T-helper 2 cell (primary cell): Measurements from ENCODE around the gene ELAVL1.

Source experiments
- DNase-seq, 5 experiments: peaks; one replicate each; pipeline versions ENCODE4 v3.0.0 to v3.0.0-alpha.2; 2012 to 2022

The ELAVL1 gene

GRCh38 chr19:8020681-8021080, 15.2 kb upstream of the ELAVL1 start:
- DNase-seq: no peak

- peak in 1 of 5 experiments; percentile 83 for DNase-seq
Measured at GRCh38 chr19:8017808-8018207, 12.4 kb upstream of the ELAVL1 start.

- peak in 3 of 5 experiments; percentile 13 to 50 (median 20) for DNase-seq
Measured at GRCh38 chr19:8004723-8005513, 523 bp downstream of the ELAVL1 start.

GRCh38 chr19:8004001-8004400, 1.4 kb downstream of the ELAVL1 start:
- no peak for DNase-seq

- DNase-seq: peak; percentile 48 to 64 (median 56)
Measured at GRCh38 chr19:8001995-8002849, 3.2 kb downstream of the ELAVL1 start.

GRCh38 chr19:8001651-8001994, 3.8 kb downstream of the ELAVL1 start:
- no peak for DNase-seq

- DNase-seq: no peak
Measured at GRCh38 chr19:8000298-8001038, 5.0 kb downstream of the ELAVL1 start.

- no peak for DNase-seq
Measured at GRCh38 chr19:7999376-7999775, 6.1 kb downstream of the ELAVL1 start.

GRCh38 chr19:7997809-7998480, 7.5 kb downstream of the ELAVL1 start:
- no peak for DNase-seq

GRCh38 chr19:7996883-7997282, 8.6 kb downstream of the ELAVL1 start:
- no peak for DNase-seq

- no peak for DNase-seq
Measured at GRCh38 chr19:7995810-7996158, 9.7 kb downstream of the ELAVL1 start.

- peak in 1 of 5 experiments; percentile 24 for DNase-seq
Measured at GRCh38 chr19:7994928-7995809, 10.3 kb downstream of the ELAVL1 start.

- DNase-seq: no peak
Measured at GRCh38 chr19:7994114-7994513, 11.3 kb downstream of the ELAVL1 start.

- DNase-seq: no peak
Measured at GRCh38 chr19:7993560-7993959, 11.9 kb downstream of the ELAVL1 start.

GRCh38 chr19:7992575-7992974, 12.9 kb downstream of the ELAVL1 start:
- no peak for DNase-seq

- no peak for DNase-seq
Measured at GRCh38 chr19:7989071-7989575, 16.3 kb downstream of the ELAVL1 start.

- DNase-seq: no peak
Measured at GRCh38 chr19:7988307-7988706, 17.1 kb downstream of the ELAVL1 start.

GRCh38 chr19:7987114-7987768, 18.2 kb downstream of the ELAVL1 start:
- no peak for DNase-seq

- no peak for DNase-seq
Measured at GRCh38 chr19:7986321-7987113, 18.9 kb downstream of the ELAVL1 start.

- no peak for DNase-seq
Measured at GRCh38 chr19:7985481-7985911, 19.9 kb downstream of the ELAVL1 start.
